ENCODE measurements around the gene DHRSX.

DNA sequence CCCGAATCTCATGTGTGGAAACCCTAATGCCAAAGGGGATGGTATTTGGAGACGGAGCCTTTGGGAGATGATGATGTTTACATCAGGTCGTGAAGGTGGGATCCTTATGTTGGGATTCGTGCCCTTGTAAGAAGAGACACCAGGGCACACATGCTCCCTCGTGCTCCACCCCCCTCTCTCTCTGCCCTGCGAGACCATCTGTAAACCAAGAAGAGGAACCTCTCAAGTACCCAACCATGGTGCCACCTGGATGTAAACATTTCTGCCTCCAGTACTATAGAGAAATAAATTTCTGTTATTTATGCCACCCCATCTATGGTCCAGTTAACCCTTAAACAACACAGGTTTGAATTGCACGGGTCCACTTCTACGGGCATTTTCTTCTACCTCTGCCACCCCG lies 179.4 kb downstream of the DHRSX start:
- TF ChIP-seq, protein P1, sequence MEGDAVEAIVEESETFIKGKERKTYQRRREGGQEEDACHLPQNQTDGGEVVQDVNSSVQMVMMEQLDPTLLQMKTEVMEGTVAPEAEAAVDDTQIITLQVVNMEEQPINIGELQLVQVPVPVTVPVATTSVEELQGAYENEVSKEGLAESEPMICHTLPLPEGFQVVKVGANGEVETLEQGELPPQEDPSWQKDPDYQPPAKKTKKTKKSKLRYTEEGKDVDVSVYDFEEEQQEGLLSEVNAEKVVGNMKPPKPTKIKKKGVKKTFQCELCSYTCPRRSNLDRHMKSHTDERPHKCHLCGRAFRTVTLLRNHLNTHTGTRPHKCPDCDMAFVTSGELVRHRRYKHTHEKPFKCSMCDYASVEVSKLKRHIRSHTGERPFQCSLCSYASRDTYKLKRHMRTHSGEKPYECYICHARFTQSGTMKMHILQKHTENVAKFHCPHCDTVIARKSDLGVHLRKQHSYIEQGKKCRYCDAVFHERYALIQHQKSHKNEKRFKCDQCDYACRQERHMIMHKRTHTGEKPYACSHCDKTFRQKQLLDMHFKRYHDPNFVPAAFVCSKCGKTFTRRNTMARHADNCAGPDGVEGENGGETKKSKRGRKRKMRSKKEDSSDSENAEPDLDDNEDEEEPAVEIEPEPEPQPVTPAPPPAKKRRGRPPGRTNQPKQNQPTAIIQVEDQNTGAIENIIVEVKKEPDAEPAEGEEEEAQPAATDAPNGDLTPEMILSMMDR (IDR thresholded peaks at IDR 0.05), result no peak
- TF ChIP-seq POLR2A (IDR thresholded peaks at IDR 0.05), result no peak
- no peak for TF ChIP-seq EP300 (IDR thresholded peaks at IDR 0.05)
